ENCODE measurements around the gene KCNIP2. TPM values are rescaled to one million over a fixed set of nuclear protein-coding genes. Genes with fewer than 3 reads are reported as not detected.

KCNIP2 gene
- total and polyA plus RNA-seq, 2 donors = 0.85 to 1.3 TPM

- DNase-seq (ENCODE audit: low read depth in 6 of 9, low spot score in 9 of 9) = no peak
- Histone ChIP-seq H3K4me1 (ENCODE audit: control insufficient read depth in 2 of 2, insufficient read depth in 2 of 2, low read length in 2 of 2) (peaks cover 24 to 56% of the 10 kb centered on the region in 2 donors), H3K36me3 (ENCODE audit: control insufficient read depth in 2 of 2, insufficient read depth in 2 of 2, low read length in 1 of 2) (no peaks in the 10 kb centered on the region), H3K9me3 (ENCODE audit: control insufficient read depth in 2 of 2, insufficient read depth in 1 of 2, low read length in 1 of 2) (no peaks in the 10 kb centered on the region), H3K27ac (ENCODE audit: low read depth in 1 of 2, low read length in 1 of 2) (peak overlapping the region; percentile 86 to 97), H3K4me3 (ENCODE audit: low read length in 2 of 2) (peak overlapping the region; percentile 47 to 48), H3K27me3 (ENCODE audit: control insufficient read depth in 2 of 2, insufficient read depth in 1 of 2, low read length in 1 of 2) (no peaks in the 10 kb centered on the region)
- 76% methylated on average over 9 of the region's 9 CpGs for WGBS
Measured at GRCh38 chr10:101831169-101831811, 12.3 kb downstream of the KCNIP2 start.

GRCh38 chr10:101830322-101831168, 13.1 kb downstream of the KCNIP2 start:
- Histone ChIP-seq H3K4me1 (ENCODE audit: control insufficient read depth in 2 of 2, insufficient read depth in 2 of 2, low read length in 2 of 2) (peaks cover 24 to 52% of the 10 kb centered on the region in 2 donors), H3K36me3 (ENCODE audit: control insufficient read depth in 2 of 2, insufficient read depth in 2 of 2, low read length in 1 of 2) (no peaks in the 10 kb centered on the region), H3K27ac (ENCODE audit: low read depth in 1 of 2, low read length in 1 of 2) (peak overlapping the region; percentile 86 to 97), H3K4me3 (ENCODE audit: low read length in 2 of 2) (peak overlapping the region; percentile 47 to 48), H3K9me3 (ENCODE audit: control insufficient read depth in 2 of 2, insufficient read depth in 1 of 2, low read length in 1 of 2) (no peaks in the 10 kb centered on the region), H3K27me3 (ENCODE audit: control insufficient read depth in 2 of 2, insufficient read depth in 1 of 2, low read length in 1 of 2) (no peaks in the 10 kb centered on the region)
- peak in 7 of 9 donors; percentile 79 to 95 (median 88) for DNase-seq (ENCODE audit: low read depth in 6 of 9, low spot score in 9 of 9)
- WGBS = 2% methylated on average over 56 of the region's 56 CpGs

- Histone ChIP-seq H3K36me3 (ENCODE audit: control insufficient read depth in 2 of 2, insufficient read depth in 2 of 2, low read length in 1 of 2) (no peaks in the 10 kb centered on the region), H3K9me3 (ENCODE audit: control insufficient read depth in 2 of 2, insufficient read depth in 1 of 2, low read length in 1 of 2) (no peaks in the 10 kb centered on the region), H3K27me3 (ENCODE audit: control insufficient read depth in 2 of 2, insufficient read depth in 1 of 2, low read length in 1 of 2) (no peaks in the 10 kb centered on the region), H3K4me3 (ENCODE audit: low read length in 2 of 2) (peak overlapping the region; percentile 47 to 48), H3K27ac (ENCODE audit: low read depth in 1 of 2, low read length in 1 of 2) (peak overlapping the region; percentile 73 to 97), H3K4me1 (ENCODE audit: control insufficient read depth in 2 of 2, insufficient read depth in 2 of 2, low read length in 2 of 2) (peaks cover 22 to 44% of the 10 kb centered on the region in 2 donors)
- WGBS = 3% methylated on average over 31 of the region's 31 CpGs
- DNase-seq (ENCODE audit: low read depth in 6 of 9, low spot score in 9 of 9) = peak in 4 of 9 donors; percentile 68 to 83 (median 74)
Measured at GRCh38 chr10:101829561-101830315, 13.9 kb downstream of the KCNIP2 start.

GRCh38 chr10:101828766-101829551, 14.6 kb downstream of the KCNIP2 start:
- Histone ChIP-seq H3K9me3 (ENCODE audit: control insufficient read depth in 2 of 2, insufficient read depth in 1 of 2, low read length in 1 of 2) (no peaks in the 10 kb centered on the region), H3K27me3 (ENCODE audit: control insufficient read depth in 2 of 2, insufficient read depth in 1 of 2, low read length in 1 of 2) (no peaks in the 10 kb centered on the region), H3K4me3 (ENCODE audit: low read length in 2 of 2) (peak overlapping the region; percentile 30 to 44), H3K4me1 (ENCODE audit: control insufficient read depth in 2 of 2, insufficient read depth in 2 of 2, low read length in 2 of 2) (peaks cover 15 to 36% of the 10 kb centered on the region in 2 donors), H3K36me3 (ENCODE audit: control insufficient read depth in 2 of 2, insufficient read depth in 2 of 2, low read length in 1 of 2) (no peaks in the 10 kb centered on the region), H3K27ac (ENCODE audit: low read depth in 1 of 2, low read length in 1 of 2) (peak overlapping the region; percentile 68 to 69)
- 73% methylated on average over 39 of the region's 39 CpGs for WGBS
- DNase-seq (ENCODE audit: low read depth in 6 of 9, low spot score in 9 of 9) = no peak

GRCh38 chr10:101827919-101828600, 15.5 kb downstream of the KCNIP2 start:
- no peaks in the 10 kb centered on the region for H3K27me3 ChIP-seq (ENCODE audit: control insufficient read depth in 2 of 2, insufficient read depth in 1 of 2, low read length in 1 of 2)
- no peak overlapping the region for H3K27ac ChIP-seq (ENCODE audit: low read depth in 1 of 2, low read length in 1 of 2)
- H3K4me3 ChIP-seq (ENCODE audit: low read length in 2 of 2) = no peak overlapping the region
- WGBS = 95% methylated on average over 10 of the region's 10 CpGs
- no peaks in the 10 kb centered on the region for H3K36me3 ChIP-seq (ENCODE audit: control insufficient read depth in 2 of 2, insufficient read depth in 2 of 2, low read length in 1 of 2)
- no peaks in the 10 kb centered on the region for H3K9me3 ChIP-seq (ENCODE audit: control insufficient read depth in 2 of 2, insufficient read depth in 1 of 2, low read length in 1 of 2)
- no peak for DNase-seq (ENCODE audit: low read depth in 6 of 9, low spot score in 9 of 9)
- peaks cover 15 to 32% of the 10 kb centered on the region in 2 donors for H3K4me1 ChIP-seq (ENCODE audit: control insufficient read depth in 2 of 2, insufficient read depth in 2 of 2, low read length in 2 of 2)

- no peak overlapping the region for H3K27ac ChIP-seq (ENCODE audit: low read depth in 1 of 2, low read length in 1 of 2)
- peaks cover 15 to 32% of the 10 kb centered on the region in 2 donors for H3K4me1 ChIP-seq (ENCODE audit: control insufficient read depth in 2 of 2, insufficient read depth in 2 of 2, low read length in 2 of 2)
- H3K9me3 ChIP-seq (ENCODE audit: control insufficient read depth in 2 of 2, insufficient read depth in 1 of 2, low read length in 1 of 2) = no peaks in the 10 kb centered on the region
- no peak for DNase-seq (ENCODE audit: low read depth in 6 of 9, low spot score in 9 of 9)
- H3K27me3 ChIP-seq (ENCODE audit: control insufficient read depth in 2 of 2, insufficient read depth in 1 of 2, low read length in 1 of 2) = no peaks in the 10 kb centered on the region
- no peaks in the 10 kb centered on the region for H3K36me3 ChIP-seq (ENCODE audit: control insufficient read depth in 2 of 2, insufficient read depth in 2 of 2, low read length in 1 of 2)
- no peak overlapping the region for H3K4me3 ChIP-seq (ENCODE audit: low read length in 2 of 2)
- 97% methylated on average over 5 of the region's 5 CpGs for WGBS
Measured at GRCh38 chr10:101826852-101827434, 16.7 kb downstream of the KCNIP2 start.

GRCh38 chr10:101824736-101825135, 18.9 kb downstream of the KCNIP2 start:
- Histone ChIP-seq H3K27ac (ENCODE audit: low read depth in 1 of 2, low read length in 1 of 2) (no peak overlapping the region), H3K36me3 (ENCODE audit: control insufficient read depth in 2 of 2, insufficient read depth in 2 of 2, low read length in 1 of 2) (no peaks in the 10 kb centered on the region), H3K4me1 (ENCODE audit: control insufficient read depth in 2 of 2, insufficient read depth in 2 of 2, low read length in 2 of 2) (peaks cover under 1 to 15% of the 10 kb centered on the region in 2 donors), H3K27me3 (ENCODE audit: control insufficient read depth in 2 of 2, insufficient read depth in 1 of 2, low read length in 1 of 2) (no peaks in the 10 kb centered on the region), H3K9me3 (ENCODE audit: control insufficient read depth in 2 of 2, insufficient read depth in 1 of 2, low read length in 1 of 2) (no peaks in the 10 kb centered on the region), H3K4me3 (ENCODE audit: low read length in 2 of 2) (no peak overlapping the region)
- 78% methylated on average over 2 of the region's 2 CpGs for WGBS
- DNase-seq (ENCODE audit: low read depth in 6 of 9, low spot score in 9 of 9) = no peak
